Heart right ventricle (tissue), 16 donors: ENCODE results near the gene TBX1. TPM values are rescaled to one million over a fixed set of nuclear protein-coding genes. Genes with fewer than 3 reads are reported as not detected.

Source experiments
- ATAC-seq, 8 donors: fragments of 200-7000 bp; cut with Tn5 transposase; one replicate each; pipeline ENCODE4 v1.9.1; 2020; ENCODE audit warnings: mild to moderate bottlenecking in 8 of 8, moderate library complexity in 8 of 8, moderate number of reproducible peaks in 1 of 8
- DNase-seq, 2 donors: peaks; one replicate each; pipeline ENCODE4 v3.0.0-alpha.2; 2020
- H3K27ac ChIP-seq, 10 donors: fragments of 200-600 bp; sonication (generic) in 2 of 10; one replicate each; pipeline versions ENCODE4 v1.5.0 to v1.8.0; 2020 to 2022; ENCODE audit warnings: mild to moderate bottlenecking in 3 of 10
- H3K27me3 ChIP-seq, 7 donors: fragments of 200-600 bp; one replicate each; pipeline ENCODE4 v1.8.0; 2021 to 2022; ENCODE audit warnings: mild to moderate bottlenecking in 2 of 7
- H3K36me3 ChIP-seq, 9 donors: fragments of 200-600 bp; sonication (generic) in 1 of 9; one replicate each; pipeline versions ENCODE4 v1.5.0 to v1.8.0; 2020 to 2022; ENCODE audit warnings: mild to moderate bottlenecking in 2 of 9
- H3K4me1 ChIP-seq, 9 donors: fragments of 200-600 bp; sonication (generic) in 1 of 9; one replicate each; pipeline versions ENCODE4 v1.5.0 to v1.8.0; 2020 to 2022; ENCODE audit warnings: mild to moderate bottlenecking in 4 of 9
- H3K4me3 ChIP-seq, 10 donors: fragments of 200-600 bp; sonication (generic) in 2 of 10; one replicate each; pipeline versions ENCODE4 v1.5.0 to v1.8.0; 2020 to 2022; ENCODE audit warnings: mild to moderate bottlenecking in 7 of 10, moderate library complexity in 2 of 10
- H3K9me3 ChIP-seq, 11 donors: fragments of 200-600 bp in 10 of 11; sonication (generic) in 2 of 11; one replicate each; pipeline versions ENCODE4 v1.5.0 to v1.8.0; 2013 to 2022; ENCODE audit warnings: mild to moderate bottlenecking in 2 of 11, control low read depth in 1 of 11, moderate library complexity in 1 of 11
- CTCF ChIP-seq, 9 donors: fragments of 200-600 bp; sonication (generic) in 2 of 9; IDR thresholded peaks; one replicate each; pipeline versions ENCODE4 v1.5.0 to v1.8.0; 2021 to 2022; ENCODE audit warnings: antibody characterized with exemption in 9 of 9, mild to moderate bottlenecking in 5 of 9, moderate library complexity in 1 of 9
- WGBS, 2 donors: extraction: QIAGEN DNeasy Blood & Tissue Kit; methylation state at CpG; one replicate each; pipeline ENCODE4 v1.1.7; 2013; ENCODE audit warnings: inconsistent platforms in 1 of 2; 5-methylcytosine and 5-hydroxymethylcytosine counted together
- intact Hi-C, 10 donors: fragments of 100-400 bp; cut with DNase I; formaldehyde crosslinking; loops; one replicate each; pipeline versions ENCODE4 v1.11.1 to v1.14.2; 2022
- polyA plus RNA-seq, 2 donors: library from polyadenylated mRNA; stranded (reverse); fragments of 200-250 nt; gene quantifications; one replicate each; pipeline ENCODE4 v1.2.3, GENCODE V29; 2013
- total RNA-seq, 10 donors: library from RNA; stranded (reverse); fragmentation: NEBNext Ultra II Directional in 3 of 10; extraction: Animal tissue kit (Norgen Biotek cat#: 25700) in 3 of 10; gene quantifications; one replicate each; pipeline versions ENCODE4 v1.2.1 to v1.2.4, GENCODE V29; 2021 to 2023
- donor health status: Arrhythmogenic right ventricular cardiomyopathy.
- donor health status: ischemic (EF 13 %, LVEDD 7.1; RV severe dilation, severe dysfunction).
- donor health status: healthy with polysubstance abuse.
- donor health status: DM: no; HTN: yes; CAD: no.
- donor health status: DM: no; HTN: no; CAD: no.
- donor health status: ischemic (EF 25% LVEDD 6.9; RV normal size, moderate dysfunction).
- donor health status: ischemic (EF 25% LVEDD 5.7; RV mildly dilated, moderate dysfunction).
- donor health status: healthy.
- donor health status: DM: yes; HTN: yes; CAD: no.
- donor health status: Ischemic cardiomyopathy.
- donor health status: ischemic (EF 35%, LVEDD 5.7; RV mildly dilated, moderate dysfunction).
- donor health status: nonischemic (EF 11% LVEDD 7.7; RV severe dilation, severe dysfunction).
- donor health status: DM: yes; HTN: yes; CAD: no.
- donor health status: PGD.
- donor health status: ischemic (EF 29% LVEDD 5.4; RV normal size, mild dysfunction).
- donor health status: nonischemic (EF 23%, LVEDD 6.1; RV moderate dilation, normal function).

The TBX1 gene
- total and polyA plus RNA-seq, 12 donors = 0.53 to 1.8 (median 0.98) TPM

GRCh38 chr22:19807161-19807913 is 46.8 kb downstream of the TBX1 start:
- TF ChIP-seq CTCF (IDR thresholded peaks at IDR 0.05) = no peak
- intact Hi-C loops = loop anchor here in 1 of 10 donors (10.0 kb wide), 1 partner anchor 53 kb away; no protein-coding TSS in a partner anchor
- Histone ChIP-seq H3K9me3 (no peaks in the 10 kb centered on the region), H3K4me3 (no peak overlapping the region), H3K4me1 (peaks cover 0 to 7% (median 0%) of the 10 kb centered on the region in 9 donors), H3K27me3 (no peaks in the 10 kb centered on the region), H3K36me3 (no peaks in the 10 kb centered on the region), H3K27ac (no peak overlapping the region)
- ATAC-seq = no peak
- WGBS, 2 donors = 94 to 95% methylated on average over 15 of the region's 15 CpGs
- DNase-seq = no peak

GRCh38 chr22:19807914-19808872 is 47.6 kb downstream of the TBX1 start:
- Histone ChIP-seq H3K27me3 (no peaks in the 10 kb centered on the region), H3K4me1 (peaks cover 0 to 7% (median 0%) of the 10 kb centered on the region in 9 donors), H3K9me3 (no peaks in the 10 kb centered on the region), H3K27ac (no peak overlapping the region), H3K4me3 (no peak overlapping the region), H3K36me3 (no peaks in the 10 kb centered on the region)
- DNase-seq (no peak), ATAC-seq (no peak)
- WGBS, 2 donors = 95 to 98% methylated on average over 20 of the region's 20 CpGs
- intact Hi-C loops = loop anchor here in 1 of 10 donors (10.0 kb wide), 1 partner anchor 53 kb away; no protein-coding TSS in a partner anchor
- TF ChIP-seq CTCF (IDR thresholded peaks at IDR 0.05) = no peak

GRCh38 chr22:19808873-19809478 is 48.4 kb downstream of the TBX1 start:
- H3K9me3 ChIP-seq = no peaks in the 10 kb centered on the region
- WGBS, 2 donors = 72 to 76% methylated on average over 11 of the region's 11 CpGs
- no peaks in the 10 kb centered on the region for H3K36me3 ChIP-seq
- H3K4me1 ChIP-seq = peaks cover 0 to 7% (median 0%) of the 10 kb centered on the region in 9 donors
- no peak overlapping the region for H3K27ac ChIP-seq
- ATAC-seq (peak in 6 of 8 donors; percentile 41 to 82 (median 64)), DNase-seq (peak; percentile 45 to 52)
- TF ChIP-seq CTCF (IDR thresholded peaks at IDR 0.05) = no peak
- no peak overlapping the region for H3K4me3 ChIP-seq
- H3K27me3 ChIP-seq = no peaks in the 10 kb centered on the region
- intact Hi-C loops = loop anchor here in 1 of 10 donors (10.0 kb wide), 1 partner anchor 54 kb away; no protein-coding TSS in a partner anchor

- Histone ChIP-seq H3K4me1 (peaks cover 0 to 7% (median 0%) of the 10 kb centered on the region in 9 donors), H3K27me3 (no peaks in the 10 kb centered on the region), H3K9me3 (no peaks in the 10 kb centered on the region), H3K4me3 (no peak overlapping the region), H3K36me3 (no peaks in the 10 kb centered on the region), H3K27ac (no peak overlapping the region)
- intact Hi-C loops = loop anchor here in 1 of 10 donors (10.0 kb wide), 1 partner anchor 55 kb away; no protein-coding TSS in a partner anchor
- DNase-seq (no peak), ATAC-seq (no peak)
- WGBS, 2 donors = 91 to 95% methylated on average over 3 of the region's 3 CpGs
- TF ChIP-seq CTCF (IDR thresholded peaks at IDR 0.05) = no peak
Measured at GRCh38 chr22:19809741-19810140, 49.2 kb downstream of the TBX1 start.
